ENCODE data around the gene CHCHD5.

CHCHD5 gene

GRCh38 chr2:112625474-112626114 is 41.2 kb downstream of the CHCHD5 start:
- no peak for DNase-seq (ENCODE audit: low read depth)

GRCh38 chr2:112626604-112627059 is 42.2 kb downstream of the CHCHD5 start:
- peak; percentile 39 for DNase-seq (ENCODE audit: low read depth)

GRCh38 chr2:112627060-112628040 is 42.9 kb downstream of the CHCHD5 start:
- DNase-seq (ENCODE audit: low read depth) = peak; percentile 84

GRCh38 chr2:112629224-112629623 is 44.8 kb downstream of the CHCHD5 start:
- no peak for DNase-seq (ENCODE audit: low read depth)

GRCh38 chr2:112629823-112630222 is 45.4 kb downstream of the CHCHD5 start:
- no peak for DNase-seq (ENCODE audit: low read depth)

- DNase-seq (ENCODE audit: low read depth) = no peak
These were observed 45.9 kb downstream of the CHCHD5 start for GRCh38 chr2:112630268-112630667.

GRCh38 chr2:112633708-112634107 is 49.3 kb downstream of the CHCHD5 start:
- DNase-seq (ENCODE audit: low read depth) = no peak

GRCh38 chr2:112634153-112634873 is 49.9 kb downstream of the CHCHD5 start:
- no peak for DNase-seq (ENCODE audit: low read depth)

GRCh38 chr2:112634874-112635157 is 50.4 kb downstream of the CHCHD5 start:
- DNase-seq (ENCODE audit: low read depth) = no peak

- DNase-seq (ENCODE audit: low read depth) = no peak
These were observed 52.3 kb downstream of the CHCHD5 start for GRCh38 chr2:112636605-112637288.

GRCh38 chr2:112637289-112637660 is 52.9 kb downstream of the CHCHD5 start:
- DNase-seq (ENCODE audit: low read depth) = no peak
